ENCODE results near the gene SOD3.

Gene SOD3

GRCh38 chr4:24774452-24774851 is 20.9 kb upstream of the SOD3 start:
- Histone ChIP-seq H3K4me3 (ENCODE audit: low read depth in 1 of 5, low read length in 5 of 5) (no peak overlapping the region), H3K36me3 (ENCODE audit: control insufficient read depth in 5 of 5, insufficient read depth in 5 of 5, low read length in 5 of 5) (no peaks in the 10 kb centered on the region), H3K27ac (ENCODE audit: low read depth, low read length) (no peak overlapping the region), H3K9me3 (ENCODE audit: control insufficient read depth in 5 of 5, low read length in 5 of 5) (no peaks in the 10 kb centered on the region), H3K27me3 (ENCODE audit: control insufficient read depth in 5 of 5, insufficient read depth in 4 of 5, low read length in 5 of 5) (no peaks in the 10 kb centered on the region), H3K4me1 (ENCODE audit: control insufficient read depth in 5 of 5, insufficient read depth in 5 of 5, low read length in 5 of 5) (peaks cover 7 to 20% (median 13%) of the 10 kb centered on the region in 5 donors), H3K9ac (ENCODE audit: low read length in 5 of 5) (no peak overlapping the region)

DNA sequence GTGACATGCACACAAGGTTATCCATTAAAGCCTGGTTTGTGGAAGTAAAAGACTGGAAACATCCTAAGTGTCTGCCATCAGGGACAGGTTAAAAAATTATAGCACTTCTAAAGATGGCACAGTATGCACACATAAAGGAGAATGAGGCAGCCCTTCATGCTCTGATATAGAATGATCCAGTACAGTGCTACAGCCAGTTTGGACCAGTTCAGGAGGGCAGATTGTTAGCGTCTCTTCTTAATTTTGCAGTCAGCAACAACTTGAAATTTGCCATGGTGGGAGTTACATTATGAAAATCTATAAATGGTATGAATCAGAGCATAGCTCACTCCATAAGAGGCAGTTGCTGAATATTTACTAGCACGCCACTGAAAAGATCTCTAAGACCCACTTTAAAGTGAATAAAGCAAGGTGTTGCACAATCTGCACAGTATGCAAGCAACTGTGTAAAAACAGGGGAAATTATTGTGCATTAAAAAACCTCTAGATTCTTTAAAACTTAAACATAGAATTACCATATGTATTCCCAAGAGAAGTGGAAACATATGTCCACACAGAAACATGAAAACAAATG is 20.3 kb upstream of the SOD3 start:
- Histone ChIP-seq H3K9ac (ENCODE audit: low read length in 5 of 5) (no peak overlapping the region), H3K9me3 (ENCODE audit: control insufficient read depth in 5 of 5, low read length in 5 of 5) (no peaks in the 10 kb centered on the region), H3K27me3 (ENCODE audit: control insufficient read depth in 5 of 5, insufficient read depth in 4 of 5, low read length in 5 of 5) (no peaks in the 10 kb centered on the region), H3K27ac (ENCODE audit: low read depth, low read length) (no peak overlapping the region), H3K36me3 (ENCODE audit: control insufficient read depth in 5 of 5, insufficient read depth in 5 of 5, low read length in 5 of 5) (no peaks in the 10 kb centered on the region), H3K4me3 (ENCODE audit: low read depth in 1 of 5, low read length in 5 of 5) (no peak overlapping the region), H3K4me1 (ENCODE audit: control insufficient read depth in 5 of 5, insufficient read depth in 5 of 5, low read length in 5 of 5) (peaks cover 8 to 25% (median 14%) of the 10 kb centered on the region in 5 donors)

DNA sequence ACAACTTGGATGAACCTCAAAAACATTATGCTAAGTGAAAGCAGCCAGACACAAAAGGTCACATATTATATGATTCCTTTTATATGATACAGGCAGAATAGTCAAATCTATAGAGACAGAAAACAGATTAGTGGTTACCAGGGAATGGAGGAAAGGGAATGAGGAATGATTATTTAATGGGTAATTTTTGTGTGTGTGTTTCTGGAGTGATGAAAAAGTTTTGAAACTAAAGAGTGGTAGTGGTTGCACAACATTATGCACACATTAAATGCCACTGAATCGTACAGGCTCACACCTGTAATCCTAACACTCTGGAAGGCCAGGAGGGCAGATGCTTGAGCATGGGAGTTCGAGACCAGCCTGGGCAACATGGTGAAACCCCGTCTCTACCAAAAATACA is 19.6 kb upstream of the SOD3 start:
- Histone ChIP-seq H3K36me3 (ENCODE audit: control insufficient read depth in 5 of 5, insufficient read depth in 5 of 5, low read length in 5 of 5) (no peaks in the 10 kb centered on the region), H3K27me3 (ENCODE audit: control insufficient read depth in 5 of 5, insufficient read depth in 4 of 5, low read length in 5 of 5) (no peaks in the 10 kb centered on the region), H3K27ac (ENCODE audit: low read depth, low read length) (no peak overlapping the region), H3K4me1 (ENCODE audit: control insufficient read depth in 5 of 5, insufficient read depth in 5 of 5, low read length in 5 of 5) (peaks cover 5 to 25% (median 16%) of the 10 kb centered on the region in 5 donors), H3K4me3 (ENCODE audit: low read depth in 1 of 5, low read length in 5 of 5) (no peak overlapping the region), H3K9ac (ENCODE audit: low read length in 5 of 5) (no peak overlapping the region), H3K9me3 (ENCODE audit: control insufficient read depth in 5 of 5, low read length in 5 of 5) (no peaks in the 10 kb centered on the region)

DNA sequence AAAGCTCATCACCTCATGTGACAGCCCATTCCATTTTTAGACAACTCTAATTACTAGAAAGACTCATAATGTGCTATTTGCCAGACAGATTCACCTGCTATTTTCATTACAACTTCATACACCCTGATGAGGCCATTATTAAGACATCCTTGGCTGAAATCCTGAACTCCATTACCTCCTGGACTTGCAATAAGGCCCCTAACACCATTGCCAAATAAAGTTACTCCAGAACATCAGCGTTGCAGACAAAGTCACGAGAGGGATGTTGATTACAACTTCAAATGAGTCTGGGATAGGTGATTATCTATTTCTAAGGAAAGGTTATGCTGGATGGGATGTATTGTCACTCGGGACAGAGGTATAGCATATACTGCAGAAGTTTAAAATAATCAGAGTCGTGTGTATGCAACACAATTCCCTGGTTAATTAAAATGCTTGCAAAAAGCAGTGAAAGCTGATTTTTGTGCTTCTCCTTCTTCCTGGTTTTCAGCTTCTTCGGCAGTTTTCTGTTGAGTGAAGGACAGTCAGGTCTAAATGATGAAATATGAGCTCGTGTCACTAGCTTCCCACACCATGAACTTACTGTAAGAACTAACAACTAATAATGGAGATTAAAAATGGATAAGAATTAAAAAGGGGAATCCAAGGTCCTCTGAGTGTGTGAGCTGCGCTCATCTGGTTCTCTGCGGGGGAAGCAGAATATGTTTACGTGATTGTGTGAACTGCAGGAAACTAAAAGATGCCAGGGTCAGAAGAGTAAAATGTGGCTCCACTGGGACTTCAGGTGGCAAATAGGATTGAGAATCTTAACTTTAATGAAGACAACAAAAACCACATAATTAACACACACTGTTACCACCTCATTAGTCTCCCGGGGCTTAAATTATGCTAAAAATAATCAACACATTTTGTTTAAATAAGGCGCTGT is 17.6 kb upstream of the SOD3 start:
- H3K36me3 ChIP-seq (ENCODE audit: control insufficient read depth in 5 of 5, insufficient read depth in 5 of 5, low read length in 5 of 5), result no peaks in the 10 kb centered on the region
- H3K27me3 ChIP-seq (ENCODE audit: control insufficient read depth in 5 of 5, insufficient read depth in 4 of 5, low read length in 5 of 5), result no peaks in the 10 kb centered on the region
- peaks cover 5 to 30% (median 16%) of the 10 kb centered on the region in 5 donors for H3K4me1 ChIP-seq (ENCODE audit: control insufficient read depth in 5 of 5, insufficient read depth in 5 of 5, low read length in 5 of 5)
- H3K9me3 ChIP-seq (ENCODE audit: control insufficient read depth in 5 of 5, low read length in 5 of 5), result no peaks in the 10 kb centered on the region
- H3K9ac ChIP-seq (ENCODE audit: low read length in 5 of 5), result no peak overlapping the region
- no peak overlapping the region for H3K4me3 ChIP-seq (ENCODE audit: low read depth in 1 of 5, low read length in 5 of 5)
- H3K27ac ChIP-seq (ENCODE audit: low read depth, low read length), result peak overlapping the region; percentile 45

GRCh38 chr4:24778464-24779225 is 16.7 kb upstream of the SOD3 start:
- no peaks in the 10 kb centered on the region for H3K36me3 ChIP-seq (ENCODE audit: control insufficient read depth in 5 of 5, insufficient read depth in 5 of 5, low read length in 5 of 5)
- peaks cover 5 to 30% (median 16%) of the 10 kb centered on the region in 5 donors for H3K4me1 ChIP-seq (ENCODE audit: control insufficient read depth in 5 of 5, insufficient read depth in 5 of 5, low read length in 5 of 5)
- H3K9ac ChIP-seq (ENCODE audit: low read length in 5 of 5), result no peak overlapping the region
- H3K27ac ChIP-seq (ENCODE audit: low read depth, low read length), result peak overlapping the region; percentile 63
- no peaks in the 10 kb centered on the region for H3K9me3 ChIP-seq (ENCODE audit: control insufficient read depth in 5 of 5, low read length in 5 of 5)
- H3K27me3 ChIP-seq (ENCODE audit: control insufficient read depth in 5 of 5, insufficient read depth in 4 of 5, low read length in 5 of 5), result no peaks in the 10 kb centered on the region
- H3K4me3 ChIP-seq (ENCODE audit: low read depth in 1 of 5, low read length in 5 of 5), result no peak overlapping the region

DNA sequence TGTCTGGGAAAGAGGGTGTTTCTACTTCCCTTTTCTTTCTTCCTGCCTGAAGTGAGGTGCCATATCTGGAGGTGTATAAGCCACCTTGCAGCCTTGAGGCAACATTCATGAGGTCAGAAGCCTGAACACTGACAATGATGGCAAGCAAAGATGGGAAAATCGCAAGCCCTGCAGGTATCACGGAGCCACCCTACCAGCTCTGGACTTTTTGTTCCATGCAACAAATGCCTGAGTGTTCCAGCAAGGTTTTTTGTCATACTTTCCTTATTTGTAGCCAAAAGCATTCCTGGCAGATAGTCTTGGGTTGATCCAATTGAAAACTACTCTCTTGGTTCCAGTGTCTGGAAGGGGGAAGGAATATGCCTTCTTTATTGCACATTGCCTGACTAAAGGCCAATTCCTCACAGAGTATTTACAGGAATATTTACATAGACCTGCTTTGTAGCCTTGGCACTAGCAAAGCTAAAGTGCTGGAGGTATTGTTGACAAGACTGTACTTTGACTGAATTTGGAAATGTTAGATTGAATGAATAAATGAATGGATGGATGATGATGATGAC is 14.4 kb upstream of the SOD3 start:
- Histone ChIP-seq H3K4me3 (ENCODE audit: low read depth in 1 of 5, low read length in 5 of 5) (no peak overlapping the region), H3K4me1 (ENCODE audit: control insufficient read depth in 5 of 5, insufficient read depth in 5 of 5, low read length in 5 of 5) (peaks cover 5 to 30% (median 16%) of the 10 kb centered on the region in 5 donors), H3K9ac (ENCODE audit: low read length in 5 of 5) (no peak overlapping the region), H3K27ac (ENCODE audit: low read depth, low read length) (no peak overlapping the region), H3K27me3 (ENCODE audit: control insufficient read depth in 5 of 5, insufficient read depth in 4 of 5, low read length in 5 of 5) (no peaks in the 10 kb centered on the region), H3K36me3 (ENCODE audit: control insufficient read depth in 5 of 5, insufficient read depth in 5 of 5, low read length in 5 of 5) (no peaks in the 10 kb centered on the region), H3K9me3 (ENCODE audit: control insufficient read depth in 5 of 5, low read length in 5 of 5) (no peaks in the 10 kb centered on the region)

DNA sequence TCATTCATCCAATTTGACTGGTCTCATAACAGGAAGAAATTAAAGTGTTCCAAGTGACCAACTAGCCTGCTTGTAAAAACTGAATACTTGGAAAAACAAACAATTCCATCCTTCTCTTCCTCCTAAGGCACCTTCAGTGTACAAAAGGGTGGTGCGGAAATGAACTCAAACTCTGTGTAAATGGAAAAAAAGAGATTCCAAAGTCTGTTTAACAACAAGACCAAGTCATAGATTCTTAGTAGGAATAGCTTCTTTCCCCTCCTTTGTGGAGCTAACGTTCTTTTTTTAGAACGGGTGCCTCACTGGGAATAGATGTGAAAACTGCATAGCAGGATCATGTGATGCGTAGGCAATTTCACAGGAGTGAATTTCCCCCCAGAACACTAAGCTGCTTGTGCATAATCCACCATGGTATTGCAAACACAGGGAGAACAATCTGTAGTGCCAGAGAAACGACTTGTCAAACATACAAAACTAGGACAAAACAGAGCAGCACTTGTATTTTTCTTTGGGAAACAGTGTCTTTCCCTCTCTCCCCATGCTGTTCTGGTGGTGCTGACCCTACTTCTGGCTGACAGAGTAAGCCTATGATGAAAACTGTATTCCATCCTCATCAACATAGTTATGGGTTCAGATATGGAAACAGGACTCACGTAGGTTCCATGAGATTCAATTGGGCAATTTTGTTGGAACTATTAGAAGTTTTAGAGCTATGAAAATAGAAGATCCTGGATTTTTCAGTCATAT is 13.2 kb upstream of the SOD3 start:
- no peaks in the 10 kb centered on the region for H3K36me3 ChIP-seq (ENCODE audit: control insufficient read depth in 5 of 5, insufficient read depth in 5 of 5, low read length in 5 of 5)
- no peak overlapping the region for H3K27ac ChIP-seq (ENCODE audit: low read depth, low read length)
- no peak overlapping the region for H3K9ac ChIP-seq (ENCODE audit: low read length in 5 of 5)
- H3K4me1 ChIP-seq (ENCODE audit: control insufficient read depth in 5 of 5, insufficient read depth in 5 of 5, low read length in 5 of 5), result peaks cover 5 to 30% (median 16%) of the 10 kb centered on the region in 5 donors
- H3K9me3 ChIP-seq (ENCODE audit: control insufficient read depth in 5 of 5, low read length in 5 of 5), result no peaks in the 10 kb centered on the region
- no peak overlapping the region for H3K4me3 ChIP-seq (ENCODE audit: low read depth in 1 of 5, low read length in 5 of 5)
- H3K27me3 ChIP-seq (ENCODE audit: control insufficient read depth in 5 of 5, insufficient read depth in 4 of 5, low read length in 5 of 5), result no peaks in the 10 kb centered on the region

DNA sequence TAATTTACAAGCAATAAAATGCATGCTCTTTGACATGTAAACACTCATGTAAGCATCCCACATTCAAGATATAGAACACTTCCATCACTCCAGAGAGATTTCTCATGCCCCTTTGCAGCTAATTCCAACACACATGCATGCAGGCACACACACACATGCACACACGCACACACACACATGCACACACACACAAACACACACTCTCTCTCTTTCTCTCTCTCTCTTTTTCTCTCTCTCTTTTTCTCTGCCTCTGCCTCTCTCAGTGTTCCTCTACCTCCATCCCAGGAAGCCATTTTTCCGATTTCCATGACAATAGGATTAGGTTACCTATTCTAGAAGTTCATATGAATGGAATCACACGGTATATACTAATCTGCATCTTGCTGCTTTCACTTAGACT is 11.9 kb upstream of the SOD3 start:
- no peak overlapping the region for H3K27ac ChIP-seq (ENCODE audit: low read depth, low read length)
- no peaks in the 10 kb centered on the region for H3K9me3 ChIP-seq (ENCODE audit: control insufficient read depth in 5 of 5, low read length in 5 of 5)

DNA sequence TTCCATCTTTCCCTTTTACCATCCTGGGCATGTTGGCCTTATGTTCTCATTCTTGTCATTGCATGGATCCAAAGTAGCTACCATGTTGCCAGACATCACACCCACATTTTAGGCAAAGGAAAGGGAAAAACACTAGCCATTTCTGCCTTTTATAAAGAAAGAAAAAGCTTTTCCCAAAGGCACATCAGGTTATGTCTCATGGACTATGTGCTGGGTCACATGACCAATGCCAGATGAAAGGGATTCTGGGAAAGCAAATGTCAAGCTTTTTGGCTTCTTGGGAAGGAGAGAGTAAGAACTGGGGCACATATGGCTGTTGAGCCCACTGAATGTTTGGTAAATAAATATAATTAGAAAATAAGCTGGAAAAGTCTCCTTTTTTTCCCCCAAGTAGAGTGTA is 4.3 kb upstream of the SOD3 start:
- H3K27me3 ChIP-seq (ENCODE audit: control insufficient read depth in 5 of 5, insufficient read depth in 4 of 5, low read length in 5 of 5), result no peaks in the 10 kb centered on the region
- no peak overlapping the region for H3K27ac ChIP-seq (ENCODE audit: low read depth, low read length)
- no peak overlapping the region for H3K4me3 ChIP-seq (ENCODE audit: low read depth in 1 of 5, low read length in 5 of 5)
- H3K36me3 ChIP-seq (ENCODE audit: control insufficient read depth in 5 of 5, insufficient read depth in 5 of 5, low read length in 5 of 5), result no peaks in the 10 kb centered on the region
- H3K4me1 ChIP-seq (ENCODE audit: control insufficient read depth in 5 of 5, insufficient read depth in 5 of 5, low read length in 5 of 5), result peaks cover 8 to 25% (median 21%) of the 10 kb centered on the region in 5 donors
- no peak overlapping the region for H3K9ac ChIP-seq (ENCODE audit: low read length in 5 of 5)
- no peaks in the 10 kb centered on the region for H3K9me3 ChIP-seq (ENCODE audit: control insufficient read depth in 5 of 5, low read length in 5 of 5)

More for the DNA sequence above, 11.9 kb upstream of the SOD3 start:
- no peaks in the 10 kb centered on the region for H3K36me3 ChIP-seq (ENCODE audit: control insufficient read depth in 5 of 5, insufficient read depth in 5 of 5, low read length in 5 of 5)
- H3K4me3 ChIP-seq (ENCODE audit: low read depth in 1 of 5, low read length in 5 of 5), result no peak overlapping the region
- H3K4me1 ChIP-seq (ENCODE audit: control insufficient read depth in 5 of 5, insufficient read depth in 5 of 5, low read length in 5 of 5), result peaks cover 5 to 18% (median 13%) of the 10 kb centered on the region in 5 donors
- H3K27me3 ChIP-seq (ENCODE audit: control insufficient read depth in 5 of 5, insufficient read depth in 4 of 5, low read length in 5 of 5), result no peaks in the 10 kb centered on the region
- no peak overlapping the region for H3K9ac ChIP-seq (ENCODE audit: low read length in 5 of 5)

All from subcutaneous abdominal adipose tissue (tissue), 5 donors.